Uterus (tissue), 2 donors: Measurements from ENCODE around the gene PNPO.

Source experiments
- CTCF ChIP-seq, 4 experiments: fragments of 200-600 bp in 2 of 4; fragments of 450-650 bp in 2 of 4; sonication (generic) in 2 of 4; IDR thresholded peaks; one replicate each; pipeline ENCODE4 v1.5.1; 2016 to 2019; ENCODE audit warnings: antibody characterized with exemption in 4 of 4, mild to moderate bottlenecking in 2 of 4, moderate library complexity in 1 of 4
- POLR2A ChIP-seq, 2 donors: fragments of 450-650 bp; IDR thresholded peaks; one replicate each; pipeline ENCODE4 v1.6.1; 2016; ENCODE audit warnings: antibody characterized with exemption in 2 of 2, mild to moderate bottlenecking in 1 of 2, moderate library complexity in 1 of 2

- no peak for TF ChIP-seq CTCF (IDR thresholded peaks at IDR 0.05)
- TF ChIP-seq POLR2A (IDR thresholded peaks at IDR 0.05) = no peak
These were observed 23.5 kb downstream of the PNPO start for GRCh38 chr17:47964856-47965255.
